ENCODE data around the gene HMCN2.

HMCN2 gene

GRCh38 chr9:130319944-130320712 is 54.6 kb downstream of the HMCN2 start:
- no peak overlapping the region for H3K27ac Mint-ChIP-seq
- peaks cover 75 to 87% of the 10 kb centered on the region in 2 donors for H3K27me3 Mint-ChIP-seq
- DNase-seq (no peak), ATAC-seq (replicated peaks) (no peak)
- H3K4me1 Mint-ChIP-seq (ENCODE audit: low read depth in 2 of 2) = peaks cover 3% of the 10 kb centered on the region in 2 donors
- H3K4me3 Mint-ChIP-seq = no peak overlapping the region
- H3K9me3 Mint-ChIP-seq = no peaks in the 10 kb centered on the region
- peaks cover 3% of the 10 kb centered on the region for H3K36me3 Mint-ChIP-seq (ENCODE audit: insufficient read depth)

- Mint-ChIP-seq H3K27me3 (peaks cover 78 to 89% of the 10 kb centered on the region in 2 donors), H3K4me1 (ENCODE audit: low read depth in 2 of 2) (peaks cover 1 to 2% of the 10 kb centered on the region in 2 donors), H3K27ac (no peak overlapping the region), H3K9me3 (no peaks in the 10 kb centered on the region), H3K36me3 (ENCODE audit: insufficient read depth) (peaks cover 3% of the 10 kb centered on the region), H3K4me3 (no peak overlapping the region)
- DNase-seq (no peak), ATAC-seq (replicated peaks) (no peak)
These were observed 55.3 kb downstream of the HMCN2 start for GRCh38 chr9:130320723-130321481.

- ATAC-seq (replicated peaks) = no peak
- Mint-ChIP-seq H3K27ac (no peak overlapping the region), H3K9me3 (no peaks in the 10 kb centered on the region), H3K27me3 (peaks cover 80 to 89% of the 10 kb centered on the region in 2 donors), H3K36me3 (ENCODE audit: insufficient read depth) (peaks cover 3% of the 10 kb centered on the region), H3K4me3 (no peak overlapping the region), H3K4me1 (ENCODE audit: low read depth in 2 of 2) (no peaks in the 10 kb centered on the region)
- no peak for DNase-seq
These were observed 56.0 kb downstream of the HMCN2 start for GRCh38 chr9:130321539-130321938.

- Mint-ChIP-seq H3K4me1 (ENCODE audit: low read depth in 2 of 2) (no peaks in the 10 kb centered on the region), H3K27me3 (peaks cover 74 to 89% of the 10 kb centered on the region in 2 donors), H3K9me3 (no peaks in the 10 kb centered on the region), H3K4me3 (no peak overlapping the region), H3K27ac (no peak overlapping the region), H3K36me3 (ENCODE audit: insufficient read depth) (peaks cover 3% of the 10 kb centered on the region)
- DNase-seq = no peak
- no peak for ATAC-seq (replicated peaks)
These were observed 57.6 kb downstream of the HMCN2 start for GRCh38 chr9:130323051-130323745.

GRCh38 chr9:130325921-130326320 is 60.4 kb downstream of the HMCN2 start:
- DNase-seq (no peak), ATAC-seq (replicated peaks) (no peak)
- Mint-ChIP-seq H3K4me3 (no peak overlapping the region), H3K27ac (no peak overlapping the region), H3K27me3 (peaks cover 70 to 96% of the 10 kb centered on the region in 2 donors), H3K9me3 (no peaks in the 10 kb centered on the region), H3K4me1 (ENCODE audit: low read depth in 2 of 2) (no peaks in the 10 kb centered on the region), H3K36me3 (ENCODE audit: insufficient read depth) (peaks cover 1% of the 10 kb centered on the region)

GRCh38 chr9:130327070-130327780 is 61.7 kb downstream of the HMCN2 start:
- peaks cover 65 to 98% of the 10 kb centered on the region in 2 donors for H3K27me3 Mint-ChIP-seq
- no peaks in the 10 kb centered on the region for H3K36me3 Mint-ChIP-seq (ENCODE audit: insufficient read depth)
- no peaks in the 10 kb centered on the region for H3K4me1 Mint-ChIP-seq (ENCODE audit: low read depth in 2 of 2)
- no peaks in the 10 kb centered on the region for H3K9me3 Mint-ChIP-seq
- ATAC-seq (replicated peaks) (no peak), DNase-seq (no peak)
- H3K27ac Mint-ChIP-seq = no peak overlapping the region
- no peak overlapping the region for H3K4me3 Mint-ChIP-seq

- no peak overlapping the region for H3K4me3 Mint-ChIP-seq
- peaks cover 65 to 100% of the 10 kb centered on the region in 2 donors for H3K27me3 Mint-ChIP-seq
- DNase-seq (no peak), ATAC-seq (replicated peaks) (no peak)
- no peaks in the 10 kb centered on the region for H3K36me3 Mint-ChIP-seq (ENCODE audit: insufficient read depth)
- no peak overlapping the region for H3K27ac Mint-ChIP-seq
- H3K4me1 Mint-ChIP-seq (ENCODE audit: low read depth in 2 of 2) = no peaks in the 10 kb centered on the region
- H3K9me3 Mint-ChIP-seq = no peaks in the 10 kb centered on the region
These were observed 62.3 kb downstream of the HMCN2 start for GRCh38 chr9:130327781-130328348.

- H3K9me3 Mint-ChIP-seq = no peaks in the 10 kb centered on the region
- H3K4me3 Mint-ChIP-seq = no peak overlapping the region
- H3K4me1 Mint-ChIP-seq (ENCODE audit: low read depth in 2 of 2) = no peaks in the 10 kb centered on the region
- no peak overlapping the region for H3K27ac Mint-ChIP-seq
- ATAC-seq (replicated peaks) = no peak
- DNase-seq = no peak
- H3K27me3 Mint-ChIP-seq = peaks cover 65 to 100% of the 10 kb centered on the region in 2 donors
- H3K36me3 Mint-ChIP-seq (ENCODE audit: insufficient read depth) = no peaks in the 10 kb centered on the region
These were observed 62.8 kb downstream of the HMCN2 start for GRCh38 chr9:130328349-130328801.

GRCh38 chr9:130329061-130329460 is 63.5 kb downstream of the HMCN2 start:
- ATAC-seq (replicated peaks) (no peak), DNase-seq (no peak)
- Mint-ChIP-seq H3K36me3 (ENCODE audit: insufficient read depth) (no peaks in the 10 kb centered on the region), H3K27ac (no peak overlapping the region), H3K27me3 (peaks cover 67 to 100% of the 10 kb centered on the region in 2 donors), H3K9me3 (no peaks in the 10 kb centered on the region), H3K4me1 (ENCODE audit: low read depth in 2 of 2) (peaks cover 0 to 5% of the 10 kb centered on the region in 2 donors), H3K4me3 (no peak overlapping the region)

GRCh38 chr9:130330202-130330862 is 64.8 kb downstream of the HMCN2 start:
- no peak overlapping the region for H3K27ac Mint-ChIP-seq
- no peaks in the 10 kb centered on the region for H3K36me3 Mint-ChIP-seq (ENCODE audit: insufficient read depth)
- DNase-seq (no peak), ATAC-seq (replicated peaks) (no peak)
- H3K27me3 Mint-ChIP-seq = peaks cover 65 to 100% of the 10 kb centered on the region in 2 donors
- H3K4me3 Mint-ChIP-seq = no peak overlapping the region
- no peaks in the 10 kb centered on the region for H3K9me3 Mint-ChIP-seq
- H3K4me1 Mint-ChIP-seq (ENCODE audit: low read depth in 2 of 2) = peaks cover 0 to 5% of the 10 kb centered on the region in 2 donors

- no peak for DNase-seq
- ATAC-seq (replicated peaks) = no peak
- no peaks in the 10 kb centered on the region for H3K9me3 Mint-ChIP-seq
- H3K36me3 Mint-ChIP-seq (ENCODE audit: insufficient read depth) = no peaks in the 10 kb centered on the region
- peaks cover 64 to 100% of the 10 kb centered on the region in 2 donors for H3K27me3 Mint-ChIP-seq
- H3K4me1 Mint-ChIP-seq (ENCODE audit: low read depth in 2 of 2) = peaks cover 0 to 5% of the 10 kb centered on the region in 2 donors
- no peak overlapping the region for H3K4me3 Mint-ChIP-seq
- H3K27ac Mint-ChIP-seq = no peak overlapping the region
These were observed 65.5 kb downstream of the HMCN2 start for GRCh38 chr9:130331061-130331460.

GRCh38 chr9:130331573-130331972 is 66.0 kb downstream of the HMCN2 start:
- DNase-seq (no peak), ATAC-seq (replicated peaks) (no peak)
- H3K27ac Mint-ChIP-seq = no peak overlapping the region
- H3K9me3 Mint-ChIP-seq = no peaks in the 10 kb centered on the region
- H3K36me3 Mint-ChIP-seq (ENCODE audit: insufficient read depth) = no peaks in the 10 kb centered on the region
- peaks cover 60 to 100% of the 10 kb centered on the region in 2 donors for H3K27me3 Mint-ChIP-seq
- peaks cover 0 to 5% of the 10 kb centered on the region in 2 donors for H3K4me1 Mint-ChIP-seq (ENCODE audit: low read depth in 2 of 2)
- H3K4me3 Mint-ChIP-seq = no peak overlapping the region
